Keratinocyte (primary cell): ENCODE data around the gene CCDC60. TPM values are rescaled to one million over a fixed set of nuclear protein-coding genes. Genes with fewer than 3 reads are reported as not detected.

Experiments used
- DNase-seq: peaks from one replicate; pipeline ENCODE4 v3.0.0-alpha.2; 2011; ENCODE audit warnings: low read depth, missing footprints, low spot score
- FAIRE-seq: peaks from 2 replicates; lab custom pipeline; 2011; peaks lifted over from hg19 to GRCh38; lab: Jason Lieb, UNC
- H2AFZ ChIP-seq: 2 replicates; pipeline ENCODE4 v1.6.0; 2012; ENCODE audit warnings: low read length, control low read depth, inconsistent platforms; ENCODE audit not compliant: control insufficient read depth
- H3K27ac ChIP-seq: 2 replicates; pipeline ENCODE4 v1.5.1; 2011; ENCODE audit warnings: low read length; ENCODE audit not compliant: control insufficient read depth, insufficient read depth
- H3K27me3 ChIP-seq: 3 replicates; pipeline ENCODE4 v1.6.0; 2011; ENCODE audit warnings: low read length; ENCODE audit not compliant: control insufficient read depth, insufficient read depth; ENCODE audit errors: extremely low read depth
- H3K36me3 ChIP-seq, 2 experiments: 2 replicates in 1 of 2; 3 replicates in 1 of 2; pipeline ENCODE4 v1.5.1; 2011; ENCODE audit warnings: low read length in 2 of 2, mild to moderate bottlenecking in 1 of 2; ENCODE audit not compliant: control insufficient read depth in 2 of 2, insufficient read depth in 2 of 2; ENCODE audit errors: extremely low read depth in 1 of 2
- H3K4me1 ChIP-seq: 3 replicates; pipeline ENCODE4 v1.5.1; 2011; ENCODE audit warnings: low read length; ENCODE audit not compliant: control insufficient read depth, insufficient read depth; ENCODE audit errors: extremely low read depth
- H3K4me2 ChIP-seq: 3 replicates; pipeline ENCODE4 v1.6.0; 2011; ENCODE audit warnings: low read depth, low read length; ENCODE audit not compliant: control insufficient read depth, insufficient read depth; ENCODE audit errors: extremely low read depth
- H3K4me3 ChIP-seq, 3 experiments: fragments of 200-600 bp in 1 of 3; sonication (generic) in 1 of 3; 2 replicates in 2 of 3; 3 replicates in 1 of 3; pipeline ENCODE4 v1.5.1; 2011 to 2016; ENCODE audit warnings: low read length in 3 of 3, mild to moderate bottlenecking in 3 of 3, control low read depth in 2 of 3, inconsistent platforms in 1 of 3, low read depth in 1 of 3, mixed read lengths in 1 of 3, mixed run types in 1 of 3, moderate library complexity in 1 of 3; ENCODE audit not compliant: control insufficient read depth in 2 of 3, insufficient read depth in 2 of 3; ENCODE audit errors: extremely low read depth in 1 of 3
- H3K79me2 ChIP-seq: 2 replicates; pipeline ENCODE4 v1.6.0; 2012; ENCODE audit warnings: low read length; ENCODE audit not compliant: control insufficient read depth, insufficient read depth
- H3K9ac ChIP-seq: 3 replicates; pipeline ENCODE4 v1.6.0; 2011; ENCODE audit warnings: low read length; ENCODE audit not compliant: control insufficient read depth, insufficient read depth; ENCODE audit errors: extremely low read depth
- H3K9me1 ChIP-seq: 3 replicates; pipeline ENCODE4 v1.6.0; 2011; ENCODE audit warnings: low read length; ENCODE audit not compliant: control insufficient read depth, insufficient read depth; ENCODE audit errors: extremely low read depth
- H3K9me3 ChIP-seq: 2 replicates; pipeline ENCODE4 v1.5.1; 2012; ENCODE audit warnings: low read depth, low read length; ENCODE audit not compliant: control insufficient read depth
- H4K20me1 ChIP-seq: 3 replicates; pipeline ENCODE4 v1.6.0; 2011; ENCODE audit warnings: low read length; ENCODE audit not compliant: control insufficient read depth, insufficient read depth; ENCODE audit errors: extremely low read depth
- CTCF ChIP-seq, 3 experiments: IDR thresholded peaks in 1 of 3; conservative IDR thresholded peaks in 1 of 3; optimal IDR thresholded peaks in 1 of 3; 2 replicates in 2 of 3; 3 replicates in 1 of 3; pipeline versions ENCODE3 to v1.5.1; 2011; ENCODE audit warnings: low read length in 3 of 3, mild to moderate bottlenecking in 3 of 3, moderate library complexity in 2 of 3, control low read depth in 1 of 3, inconsistent platforms in 1 of 3; ENCODE audit not compliant: insufficient read depth in 2 of 3; ENCODE audit errors: extremely low read depth in 1 of 3
- EZH2 ChIP-seq: IDR thresholded peaks from one replicate; pipeline ENCODE4 v1.6.1; 2012; ENCODE audit warnings: inconsistent platforms, mild to moderate bottlenecking, low read length, moderate library complexity
- dilution Hi-C: fragments of 300-500 bp; cut with MboI; formaldehyde crosslinking; loops from one replicate; pipeline ENCODE4 v1.7.0; 2020; ENCODE audit warnings: low sequenced_read_pairs; ENCODE audit not compliant: extremely low pct_ligation_motif_present
- polyA plus RNA-seq, 5 experiments: library from polyadenylated mRNA; depleted of rRNA in 3 of 5; stranded (reverse) in 3 of 5; stranded (forward) in 1 of 5; unstranded in 1 of 5; fragments of >200 nt; gene quantifications; 1 replicate in 1 of 5; 2 replicates in 3 of 5; 3 replicates in 1 of 5; pipeline versions ENCODE4 v1.2.1 to v1.2.3, GENCODE V29; 2011 to 2012; ENCODE audit warnings: missing spikeins in 2 of 5, low read depth in 1 of 5, low replicate concordance in 1 of 5

The CCDC60 gene
- polyA plus RNA-seq, 1 donor (not counting 4 experiments of a cell fraction or from before 2014, with no cell fraction given) = 0.09 TPM

GRCh38 chr12:119328111-119328510, 6.4 kb upstream of the CCDC60 start:
- DNase-seq = no peak
- H4K20me1 ChIP-seq = no peaks in the 10 kb centered on the region

GRCh38 chr12:119338593-119339363, 4.2 kb downstream of the CCDC60 start:
- H3K9me3 ChIP-seq = no peaks in the 10 kb centered on the region
- no peaks in the 10 kb centered on the region for H3K4me1 ChIP-seq
- H3K27me3 ChIP-seq = no peaks in the 10 kb centered on the region
- no peak overlapping the region for H3K9ac ChIP-seq
- no peak for DNase-seq
- dilution Hi-C loops = no loop called here
- no peak for TF ChIP-seq EZH2
- no peaks in the 10 kb centered on the region for H3K9me1 ChIP-seq
- H4K20me1 ChIP-seq = no peaks in the 10 kb centered on the region
- FAIRE-seq = no peak
- no peak overlapping the region for H3K4me2 ChIP-seq
- no peaks in the 10 kb centered on the region for H3K79me2 ChIP-seq
- no peaks in the 10 kb centered on the region for H3K36me3 ChIP-seq
- no peak overlapping the region for H3K4me3 ChIP-seq
- H2AFZ ChIP-seq = no peak overlapping the region
- no peak overlapping the region for H3K27ac ChIP-seq

More at GRCh38 chr12:119328111-119328510, 6.4 kb upstream of the CCDC60 start:
- H3K4me2 ChIP-seq = no peak overlapping the region
- no peak overlapping the region for H3K4me3 ChIP-seq
- no peaks in the 10 kb centered on the region for H3K36me3 ChIP-seq
- H2AFZ ChIP-seq = no peak overlapping the region
- H3K9me1 ChIP-seq = no peaks in the 10 kb centered on the region
- no peaks in the 10 kb centered on the region for H3K27me3 ChIP-seq
- H3K9me3 ChIP-seq = no peaks in the 10 kb centered on the region
- no peak for FAIRE-seq
- dilution Hi-C loops = no loop called here
- H3K4me1 ChIP-seq = no peaks in the 10 kb centered on the region
- no peaks in the 10 kb centered on the region for H3K79me2 ChIP-seq
- H3K27ac ChIP-seq = no peak overlapping the region
- H3K9ac ChIP-seq = no peak overlapping the region
- TF ChIP-seq CTCF (optimal IDR thresholded peaks at IDR 0.05 in 1 of 3, IDR thresholded peaks at IDR 0.05 in 1 of 3, conservative IDR thresholded peaks at IDR 0.05 in 1 of 3; ENCODE audit: extremely low read depth in 1 of 3, insufficient read depth in 2 of 3, low read length in 3 of 3) (peak; percentile 21 to 63 (median 24)), EZH2 (no peak)
